Body of pancreas (tissue), 4 donors: ENCODE measurements around the gene CHAF1A.

ENCODE experiments used
- POLR2A ChIP-seq, 3 donors: fragments of 450-650 bp; IDR thresholded peaks; one replicate each; pipeline ENCODE4 v1.6.1; 2016; ENCODE audit warnings: antibody characterized with exemption in 3 of 3, mild to moderate bottlenecking in 2 of 3
- TF ChIP-seq, protein P1 (sequence below), 7 experiments: fragments of 450-650 bp in 4 of 7; fragments of 200-600 bp in 3 of 7; sonication (generic) in 3 of 7; IDR thresholded peaks; one replicate each; pipeline ENCODE4 v1.5.1; 2016 to 2019; ENCODE audit warnings: antibody characterized with exemption in 7 of 7

DNA sequence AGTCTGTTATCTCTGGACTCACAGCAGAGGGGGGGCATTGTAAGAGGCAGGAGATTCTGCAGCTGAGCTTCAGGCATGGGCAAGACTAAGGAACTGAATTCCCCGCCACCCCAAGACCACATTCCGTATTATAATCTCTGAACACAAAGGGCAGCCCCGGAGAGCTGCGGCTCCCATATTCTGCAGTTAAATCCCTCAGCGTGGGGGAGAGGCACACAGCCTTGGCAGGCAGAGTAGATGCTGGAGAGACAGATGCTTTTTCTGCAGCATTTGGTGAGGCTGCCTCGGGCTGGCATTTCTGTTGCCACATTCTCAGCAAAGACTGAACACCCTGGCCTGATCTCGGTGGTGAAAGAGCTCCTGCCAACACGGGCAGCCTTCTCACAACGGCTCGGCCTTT, 12.9 kb downstream of the CHAF1A start:
- TF ChIP-seq, protein P1, sequence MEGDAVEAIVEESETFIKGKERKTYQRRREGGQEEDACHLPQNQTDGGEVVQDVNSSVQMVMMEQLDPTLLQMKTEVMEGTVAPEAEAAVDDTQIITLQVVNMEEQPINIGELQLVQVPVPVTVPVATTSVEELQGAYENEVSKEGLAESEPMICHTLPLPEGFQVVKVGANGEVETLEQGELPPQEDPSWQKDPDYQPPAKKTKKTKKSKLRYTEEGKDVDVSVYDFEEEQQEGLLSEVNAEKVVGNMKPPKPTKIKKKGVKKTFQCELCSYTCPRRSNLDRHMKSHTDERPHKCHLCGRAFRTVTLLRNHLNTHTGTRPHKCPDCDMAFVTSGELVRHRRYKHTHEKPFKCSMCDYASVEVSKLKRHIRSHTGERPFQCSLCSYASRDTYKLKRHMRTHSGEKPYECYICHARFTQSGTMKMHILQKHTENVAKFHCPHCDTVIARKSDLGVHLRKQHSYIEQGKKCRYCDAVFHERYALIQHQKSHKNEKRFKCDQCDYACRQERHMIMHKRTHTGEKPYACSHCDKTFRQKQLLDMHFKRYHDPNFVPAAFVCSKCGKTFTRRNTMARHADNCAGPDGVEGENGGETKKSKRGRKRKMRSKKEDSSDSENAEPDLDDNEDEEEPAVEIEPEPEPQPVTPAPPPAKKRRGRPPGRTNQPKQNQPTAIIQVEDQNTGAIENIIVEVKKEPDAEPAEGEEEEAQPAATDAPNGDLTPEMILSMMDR (IDR thresholded peaks at IDR 0.05): no peak
- TF ChIP-seq POLR2A (IDR thresholded peaks at IDR 0.05): no peak
